GM18909 (cell line): Measurements from ENCODE around the gene TIAM2.
A peak's percentile ranks its signal among the peaks of the same experiment; 100 is the strongest.
"Not testable (repeated sequence)": the region's sequence is repeated elsewhere in the genome, so short reads cannot be mapped to it uniquely, and the experiment has no call there.

Experiments used
- ATAC-seq: cut with Tn5 transposase; IDR thresholded peaks from one replicate; pipeline ENCODE4 v1.9.1; 2021; ENCODE audit warnings: mild to moderate bottlenecking; ENCODE audit not compliant: unreplicated experiment, poor library complexity

Gene TIAM2

GRCh38 chr6:154995254-154996015 is at the start of gene TIAM2:
TSS of gene TIAM2 (plus strand) at chr6:154995315. CDS start at chr6:155129224, 133,909 bp downstream.
- ATAC-seq = no peak

DNA sequence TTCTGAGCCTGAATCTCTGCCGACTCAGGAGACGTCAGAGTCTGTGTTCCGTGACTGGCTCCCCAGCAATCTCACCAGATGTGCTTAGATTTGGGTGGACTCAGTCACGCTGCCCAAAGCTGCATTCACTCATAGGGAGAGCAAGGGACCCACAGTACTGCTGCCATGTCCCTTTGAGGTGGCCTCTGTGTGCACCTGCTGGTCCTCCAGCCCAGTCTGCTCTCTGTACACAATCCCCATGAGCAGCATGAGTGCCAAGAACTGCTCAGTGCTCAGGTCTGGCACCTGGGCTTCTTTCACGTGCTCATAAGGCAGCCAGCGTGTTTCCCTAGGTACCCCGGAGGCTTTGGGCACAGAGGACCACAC is 44.2 kb upstream of the TIAM2 start:
- ATAC-seq = peak; percentile 8

GRCh38 chr6:154951345-154952200 is 43.5 kb upstream of the TIAM2 start:
- ATAC-seq = peak; percentile 93

DNA sequence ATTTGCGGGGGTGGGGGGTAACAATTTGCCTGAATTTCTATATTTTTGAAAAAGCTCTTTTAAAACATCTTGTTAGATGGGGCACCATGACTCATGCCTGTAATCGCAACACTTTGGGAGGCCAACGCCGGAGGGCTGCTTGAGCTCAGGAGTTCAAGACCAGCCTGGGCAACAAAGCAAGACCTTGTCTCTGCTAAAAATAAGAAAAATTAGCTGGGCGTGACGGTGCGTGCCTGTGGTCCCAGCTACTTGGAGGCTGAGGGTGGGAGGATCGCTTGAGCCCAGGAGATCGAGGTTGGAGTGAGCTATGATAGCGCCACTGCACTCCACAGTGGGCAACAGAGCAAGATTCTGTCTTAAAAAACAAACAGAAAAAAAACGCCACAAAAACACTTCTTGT is 41.5 kb upstream of the TIAM2 start:
- ATAC-seq = no peak

DNA sequence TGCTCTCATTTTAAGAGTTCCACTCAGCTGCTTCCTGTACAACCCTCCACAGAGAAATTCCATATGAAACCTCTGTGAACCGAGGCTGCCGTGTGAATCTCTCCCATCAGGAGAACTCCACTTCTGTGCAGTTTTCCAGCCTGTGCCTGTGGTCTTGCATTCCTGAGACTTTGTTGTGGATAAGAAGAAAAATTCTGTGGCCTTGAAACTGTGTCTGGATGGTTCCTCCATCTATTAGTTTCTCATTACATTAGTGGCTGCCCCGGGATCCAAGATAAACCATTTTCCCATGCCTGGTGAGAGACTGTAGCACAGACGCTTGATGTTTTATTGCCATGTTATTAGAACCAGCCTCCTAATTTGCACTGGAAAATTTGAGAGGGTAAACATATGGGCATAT is 40.8 kb upstream of the TIAM2 start:
- no peak for ATAC-seq

GRCh38 chr6:154956771-154957522 is 38.2 kb upstream of the TIAM2 start:
- ATAC-seq = no peak

DNA sequence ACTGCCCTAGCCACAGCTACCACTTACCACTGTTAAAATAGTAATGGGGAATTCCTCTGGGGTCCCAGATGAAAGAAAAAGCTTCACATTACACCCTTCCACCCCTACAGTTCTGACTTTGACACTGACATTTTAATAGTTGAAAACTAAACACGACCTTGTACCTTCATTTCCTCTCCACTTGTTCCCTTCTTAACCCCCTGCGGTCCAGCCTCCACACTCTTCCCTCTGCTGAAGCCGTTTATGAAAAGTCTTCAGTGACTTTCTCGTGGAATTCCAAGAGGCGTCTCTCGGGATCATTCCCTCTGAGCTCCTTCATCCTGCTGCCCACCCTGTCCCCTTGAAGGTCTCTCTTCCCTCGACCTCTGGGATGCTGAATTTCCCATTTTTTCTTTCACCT is 36.6 kb upstream of the TIAM2 start:
- no peak for ATAC-seq

- ATAC-seq = no peak
Measured at GRCh38 chr6:154960299-154960843, 34.7 kb upstream of the TIAM2 start.

DNA sequence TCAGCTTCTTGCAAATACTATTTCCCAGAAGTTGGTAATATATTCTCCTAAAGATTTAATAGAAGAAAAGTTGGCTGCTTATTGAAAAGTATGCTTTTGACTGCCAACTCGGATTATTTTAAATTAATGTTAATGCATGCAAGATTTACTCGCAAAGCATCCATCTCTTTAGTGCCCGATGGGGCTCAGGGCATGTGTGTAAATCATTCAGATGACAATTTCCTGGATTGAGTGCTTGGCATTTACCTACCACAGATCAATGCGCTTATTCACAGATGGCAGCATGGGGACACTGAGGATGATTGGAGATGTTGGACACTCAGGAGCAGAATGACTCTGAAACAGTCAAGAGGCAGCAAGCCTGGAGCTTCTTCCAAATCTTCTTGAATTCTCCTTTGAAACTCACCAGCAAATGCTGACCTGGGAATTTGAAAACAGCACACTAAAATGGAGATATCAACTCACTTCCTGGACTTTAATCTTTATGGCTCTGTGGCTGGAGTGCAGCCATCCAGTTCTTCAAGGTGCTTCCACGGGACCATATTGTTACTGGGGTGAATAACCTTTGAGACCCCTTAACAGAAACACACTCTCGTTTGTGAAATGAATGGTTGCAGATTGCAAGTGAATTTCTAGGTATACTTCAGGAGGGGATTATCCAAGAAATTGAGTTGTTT is 34.1 kb upstream of the TIAM2 start:
- ATAC-seq = no peak

DNA sequence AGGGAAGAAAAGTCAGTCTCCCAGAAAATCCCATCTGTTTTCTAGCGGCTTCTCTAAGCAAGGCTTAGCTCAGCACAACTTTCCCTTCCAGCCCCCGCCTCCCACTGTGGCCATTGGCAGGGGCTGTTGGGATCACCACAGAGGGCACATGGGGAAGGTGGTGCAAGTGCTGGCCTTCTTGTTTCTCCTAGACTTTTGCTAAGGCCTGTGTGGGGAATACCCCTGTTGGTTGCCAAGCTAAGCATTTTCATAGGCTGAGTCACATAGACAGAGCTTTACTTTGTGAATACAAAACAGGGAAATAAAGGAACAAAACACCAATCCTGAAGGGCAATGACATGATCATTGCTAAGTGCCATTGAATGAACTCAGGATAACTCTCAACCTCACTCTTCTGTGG is 32.4 kb upstream of the TIAM2 start:
- no peak for ATAC-seq

DNA sequence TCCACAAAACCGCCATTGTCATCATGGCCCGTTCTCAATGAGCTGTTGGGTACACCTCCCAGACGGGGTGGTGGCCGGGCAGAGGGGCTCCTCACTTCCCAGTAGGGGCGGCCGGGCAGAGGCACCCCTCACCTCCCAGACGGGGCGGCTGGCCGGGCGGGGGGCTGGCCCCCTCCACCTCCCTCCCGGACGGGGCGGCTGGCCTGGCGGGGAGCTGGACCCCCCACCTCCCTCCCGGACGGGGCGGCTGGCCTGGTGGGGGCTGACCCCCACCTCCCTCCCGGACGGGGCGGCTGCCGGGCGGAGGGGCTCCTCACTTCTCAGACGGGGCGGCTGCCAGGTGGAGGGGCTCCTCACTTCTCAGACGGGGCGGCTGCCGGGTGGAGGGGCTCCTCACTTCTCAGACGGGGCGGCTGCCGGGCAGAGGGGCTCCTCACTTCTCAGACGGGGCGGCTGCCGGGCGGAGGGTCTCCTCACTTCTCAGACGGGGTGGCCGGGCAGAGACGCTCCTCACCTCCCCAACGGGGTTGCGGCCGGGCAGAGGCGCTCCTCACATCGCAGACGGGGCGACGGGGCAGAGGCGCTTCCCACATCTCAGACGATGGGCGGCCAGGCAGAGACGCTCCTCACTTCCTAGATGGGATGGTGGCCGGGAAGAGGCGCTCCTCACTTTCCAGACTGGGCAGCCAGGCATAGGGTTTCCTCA is 28.9 kb upstream of the TIAM2 start:
- not testable (repeated sequence) for ATAC-seq

- no peak for ATAC-seq
Measured at GRCh38 chr6:154969796-154970195, 25.3 kb upstream of the TIAM2 start.

- no peak for ATAC-seq
Measured at GRCh38 chr6:154974485-154975149, 20.5 kb upstream of the TIAM2 start.

- ATAC-seq = no peak
Measured at GRCh38 chr6:154977588-154977987, 17.5 kb upstream of the TIAM2 start.

GRCh38 chr6:154980273-154981078 is 14.6 kb upstream of the TIAM2 start:
- ATAC-seq = no peak

DNA sequence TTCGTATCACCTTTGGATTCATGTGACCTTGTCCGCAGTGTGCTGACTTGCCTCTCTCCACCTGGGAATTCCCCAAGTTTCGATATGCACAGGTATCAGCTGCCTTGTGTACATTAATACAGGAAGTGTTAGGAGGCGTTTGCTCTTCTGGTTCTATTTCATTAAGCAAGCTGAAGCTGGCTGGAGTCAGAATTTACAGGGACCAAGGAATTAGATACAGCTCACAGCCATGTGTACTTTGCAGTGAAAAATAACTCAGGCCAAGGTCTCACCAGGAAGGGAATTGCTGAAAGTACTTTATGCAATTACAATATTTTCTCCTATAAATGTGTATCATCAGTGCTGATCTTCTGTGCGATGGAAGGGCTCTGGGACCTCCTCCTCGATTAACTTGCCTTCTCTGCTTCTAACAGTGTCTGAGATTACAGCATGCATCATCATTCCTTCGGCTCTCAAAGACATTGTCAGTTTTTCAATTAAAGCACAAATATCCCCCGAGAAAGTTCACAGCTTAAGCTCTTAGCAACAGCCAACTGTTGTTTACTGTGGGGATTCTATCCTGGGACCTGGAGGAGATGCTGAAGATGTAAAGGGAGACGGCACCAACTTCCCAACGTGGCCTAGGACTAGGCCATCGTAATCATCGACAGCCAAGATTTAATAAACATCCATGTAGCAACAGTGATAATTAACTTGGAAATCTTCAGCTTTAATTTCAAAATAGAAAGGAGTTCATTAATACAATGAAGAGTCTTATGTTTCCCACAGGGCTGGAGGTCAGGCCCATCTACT is 13.8 kb upstream of the TIAM2 start:
- peak; percentile 79 for ATAC-seq

GRCh38 chr6:154984146-154984545 is 11.0 kb upstream of the TIAM2 start:
- no peak for ATAC-seq
